CD4-positive, alpha-beta T cell treated with Interferon alpha-2 for 1 hour (primary cell): ENCODE data around the gene PTGES3.
"Not testable (repeated sequence)": the region's sequence is repeated elsewhere in the genome, so short reads cannot be mapped to it uniquely, and the experiment has no call there.

Experiments
- DNase-seq, 2 donors: peaks; one replicate each; pipeline ENCODE4 v3.0.0-alpha.2; 2020 to 2022

Gene PTGES3

DNA sequence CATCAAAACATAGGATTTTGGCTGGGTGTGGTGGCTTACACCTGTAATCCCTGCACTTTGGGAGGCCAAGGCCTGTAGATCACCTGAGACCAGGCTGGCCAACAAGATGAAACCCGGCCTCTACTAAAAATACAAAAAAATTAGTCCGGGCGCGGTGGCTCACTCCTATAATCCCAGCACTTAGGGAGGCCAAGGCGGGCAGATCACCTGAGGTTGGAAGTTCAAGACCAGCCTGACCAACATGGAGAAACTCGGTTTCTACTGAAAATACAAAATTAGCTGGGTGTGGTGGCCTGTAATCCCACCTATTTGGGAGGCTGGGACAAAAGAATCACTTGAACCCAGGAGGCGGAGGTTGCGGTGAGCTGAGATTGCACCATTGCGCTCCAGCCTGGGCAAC is 40.1 kb downstream of the PTGES3 start:
- DNase-seq = not testable (repeated sequence)

DNA sequence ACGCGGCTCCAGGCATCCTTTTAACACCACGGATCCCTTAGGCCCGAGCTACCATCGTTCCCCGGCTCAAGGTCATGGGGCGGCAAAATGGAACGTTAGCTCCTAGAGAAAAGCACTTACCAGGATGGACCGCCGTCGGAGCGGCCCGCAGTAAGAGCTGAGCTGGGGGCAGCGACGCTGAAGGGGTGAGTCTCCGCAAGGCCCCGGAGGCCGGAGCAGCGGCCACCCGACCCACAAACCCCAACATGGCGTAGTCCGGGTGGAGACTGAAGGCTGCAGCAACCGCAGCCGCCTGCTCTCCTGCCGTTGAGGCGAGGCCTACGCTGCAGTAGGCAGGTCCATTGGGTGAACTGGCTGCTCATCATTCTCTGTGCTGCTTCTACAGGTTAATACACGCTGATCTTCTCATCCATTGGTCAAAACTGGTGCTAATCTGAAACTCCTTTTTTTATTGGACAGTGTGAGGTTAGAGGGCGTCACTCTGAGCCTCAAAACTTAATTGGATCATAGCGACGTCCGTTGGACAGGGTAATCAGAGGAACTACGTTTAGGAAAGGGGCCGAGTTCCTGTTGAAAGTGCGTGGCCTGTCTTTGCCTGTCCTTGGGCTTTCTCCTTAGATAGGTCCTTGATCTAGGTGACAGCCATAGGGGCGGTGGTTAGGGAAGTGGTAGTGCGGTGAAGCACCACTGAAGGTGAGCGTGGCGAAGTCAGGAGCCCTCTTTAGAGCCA is 42.2 kb downstream of the PTGES3 start, which contains the start of gene ATP5F1B:
ATP5F1B (minus strand) TSS at position 268 of the 730 bp plus-strand sequence; CDS start at position 247, 21 bp downstream.
- peak; percentile 96 to 97 for DNase-seq

DNA sequence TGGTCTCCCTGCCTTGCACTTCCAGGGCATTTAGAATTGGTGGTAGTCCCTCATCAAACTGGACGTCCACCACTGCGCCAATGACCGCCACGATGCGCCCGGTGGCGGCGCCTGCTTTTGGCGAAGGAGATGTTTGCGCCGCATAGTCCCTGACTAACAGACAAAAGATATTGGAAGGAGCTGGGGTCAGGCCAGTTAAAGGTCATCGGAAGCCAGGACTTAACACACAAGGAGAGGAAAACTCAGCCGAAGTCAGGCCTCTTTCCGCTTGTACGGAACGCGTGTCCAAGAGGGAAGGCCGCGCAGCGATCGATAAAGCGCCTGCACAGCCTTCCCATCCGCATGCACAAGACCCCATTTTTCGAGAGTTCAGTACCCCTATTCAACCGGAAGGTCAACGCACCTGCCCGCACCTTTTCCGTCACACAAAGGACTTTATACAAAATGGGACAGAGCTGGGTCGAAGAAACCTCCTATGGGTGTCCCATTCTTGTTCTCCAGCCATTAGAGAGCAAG is 42.8 kb downstream of the PTGES3 start:
- no peak for DNase-seq

DNA sequence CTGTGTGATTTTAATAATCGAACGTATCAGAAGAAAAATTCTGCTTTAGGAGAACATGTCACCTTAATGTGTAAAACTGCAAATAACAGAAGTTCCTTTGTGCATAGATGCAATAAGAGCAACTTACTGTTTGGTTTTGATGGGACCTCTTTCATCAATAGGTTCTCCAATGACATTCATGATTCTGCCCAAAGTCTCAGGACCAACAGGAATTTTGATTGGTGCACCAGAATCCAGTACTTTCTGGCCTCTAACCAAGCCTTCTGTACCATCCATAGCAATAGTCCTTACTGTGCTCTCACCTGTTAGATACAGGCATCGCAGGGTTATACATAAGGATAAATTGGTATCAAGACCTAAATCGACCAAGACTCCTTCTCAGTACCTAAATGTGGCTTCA is 43.4 kb downstream of the PTGES3 start:
- DNase-seq = no peak

DNA sequence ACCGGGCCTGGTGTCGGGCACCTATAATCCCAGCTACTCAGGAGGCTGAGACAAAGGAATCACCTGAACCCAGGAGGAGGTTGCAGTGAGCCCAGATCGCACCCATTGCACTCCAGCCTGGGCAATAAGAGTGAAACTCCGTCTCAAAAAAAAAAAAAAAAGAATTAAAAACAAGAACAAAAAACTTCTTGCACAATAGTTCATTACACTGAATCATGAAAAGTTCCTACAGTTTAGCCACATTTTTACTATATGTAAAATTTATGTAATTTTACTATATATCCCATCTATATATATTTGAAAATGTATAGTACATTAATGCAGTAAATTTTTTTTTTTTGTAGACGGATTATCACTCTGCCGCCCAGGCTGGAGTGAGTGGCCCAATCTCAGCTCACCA is 46.9 kb downstream of the PTGES3 start:
- DNase-seq = no peak

DNA sequence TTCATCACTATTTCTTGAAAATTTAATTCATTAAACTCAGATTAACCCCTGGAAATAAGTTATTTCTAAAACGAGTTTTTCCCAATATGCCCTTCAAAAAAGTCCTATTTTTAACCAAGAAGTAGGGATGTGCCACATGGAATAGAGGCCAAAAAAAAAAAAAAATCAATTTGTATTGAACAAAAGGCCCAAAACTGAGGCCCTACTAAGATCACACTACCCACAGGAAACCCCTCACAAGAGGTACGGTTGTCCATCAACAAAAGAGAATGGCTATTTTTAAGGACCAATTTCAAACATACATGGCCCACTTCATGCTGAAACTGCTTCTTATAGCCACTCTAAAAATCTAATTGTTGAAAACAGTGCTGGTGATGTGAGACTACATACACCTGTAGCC is 50.5 kb downstream of the PTGES3 start:
- DNase-seq = no peak

DNA sequence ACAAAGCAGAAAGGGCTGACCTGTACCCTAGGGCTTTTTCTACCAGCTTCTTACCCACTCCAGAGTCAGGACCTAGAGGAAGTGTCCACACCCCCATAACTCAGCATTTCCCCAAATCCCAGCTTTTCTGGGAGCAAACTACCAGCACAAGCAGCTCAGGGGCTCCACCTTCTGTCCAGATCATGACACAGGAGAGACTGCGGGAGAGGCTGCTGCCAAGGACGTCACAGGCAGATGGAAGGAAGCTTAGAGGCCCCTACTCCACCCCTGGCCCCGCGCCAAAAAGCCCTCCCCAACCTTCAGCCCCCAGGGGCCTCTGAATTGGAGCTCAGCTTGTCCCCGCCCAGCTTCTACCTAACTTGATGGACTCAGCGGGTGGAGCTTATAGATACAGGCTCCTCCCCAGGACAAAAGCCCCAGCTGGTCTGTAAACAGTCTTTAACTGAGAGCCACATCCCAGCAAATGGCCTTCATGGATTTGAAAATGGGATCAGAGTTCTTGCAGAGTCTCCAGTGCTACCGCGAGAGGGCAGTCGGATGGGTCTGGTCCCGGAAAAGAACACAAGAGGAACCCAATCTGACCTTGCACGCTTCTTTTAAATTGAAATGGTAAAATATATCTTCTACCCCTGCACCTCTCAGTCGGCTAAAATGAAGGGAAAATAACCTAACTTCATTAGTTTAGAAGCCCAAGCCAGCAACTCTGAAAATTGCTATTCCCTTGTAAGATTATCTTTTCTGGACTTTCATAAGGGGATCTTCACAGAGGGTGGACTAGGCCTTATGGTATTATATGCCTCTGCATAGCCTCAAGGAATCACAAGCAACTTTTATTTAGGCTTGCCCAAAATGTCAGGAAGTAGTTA is 51.2 kb downstream of the PTGES3 start:
- peak; percentile 96 to 97 for DNase-seq

DNA sequence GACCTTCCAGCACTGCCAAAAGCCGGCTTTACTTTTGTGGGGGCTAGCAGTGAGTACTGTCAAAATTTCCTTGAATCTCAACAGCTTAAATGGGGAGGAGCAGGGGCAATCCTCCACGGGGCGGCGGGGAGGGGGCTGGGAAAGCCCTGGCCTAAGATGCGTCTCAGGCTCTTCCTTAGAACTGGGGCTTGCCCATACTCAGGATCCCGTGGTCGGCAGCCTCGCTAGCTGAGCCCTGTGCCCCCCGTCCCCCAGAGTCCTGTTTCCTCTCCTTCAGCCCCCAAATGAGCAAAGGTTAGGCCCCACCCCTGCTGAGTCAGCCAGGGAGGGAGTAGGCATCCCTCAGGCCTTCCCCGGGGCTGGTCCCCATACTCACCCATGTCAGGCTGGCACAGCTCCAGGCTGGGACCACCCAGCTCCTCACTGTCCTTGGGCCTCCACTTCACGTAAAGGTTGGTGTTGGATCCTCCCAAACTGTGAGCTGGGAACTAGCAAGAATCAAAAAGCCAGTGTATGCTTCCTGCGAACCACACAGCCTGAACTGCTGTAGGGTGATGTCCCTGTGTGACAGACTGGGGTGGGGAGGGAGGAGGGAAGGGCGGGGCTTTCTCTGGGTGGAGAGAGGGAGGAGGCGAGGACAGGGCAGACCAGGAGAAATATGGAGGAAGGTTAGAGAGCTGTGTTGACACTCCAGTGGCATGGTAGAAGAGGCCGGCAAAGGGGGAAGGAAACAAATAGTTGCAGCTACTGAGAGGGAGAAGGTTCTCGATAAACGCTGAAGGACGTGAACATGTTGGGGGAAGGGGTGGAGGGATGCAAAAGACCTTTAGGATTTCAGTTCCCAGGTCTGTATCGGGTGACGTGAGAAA is 52.0 kb downstream of the PTGES3 start:
- DNase-seq = peak; percentile 83 to 87

DNA sequence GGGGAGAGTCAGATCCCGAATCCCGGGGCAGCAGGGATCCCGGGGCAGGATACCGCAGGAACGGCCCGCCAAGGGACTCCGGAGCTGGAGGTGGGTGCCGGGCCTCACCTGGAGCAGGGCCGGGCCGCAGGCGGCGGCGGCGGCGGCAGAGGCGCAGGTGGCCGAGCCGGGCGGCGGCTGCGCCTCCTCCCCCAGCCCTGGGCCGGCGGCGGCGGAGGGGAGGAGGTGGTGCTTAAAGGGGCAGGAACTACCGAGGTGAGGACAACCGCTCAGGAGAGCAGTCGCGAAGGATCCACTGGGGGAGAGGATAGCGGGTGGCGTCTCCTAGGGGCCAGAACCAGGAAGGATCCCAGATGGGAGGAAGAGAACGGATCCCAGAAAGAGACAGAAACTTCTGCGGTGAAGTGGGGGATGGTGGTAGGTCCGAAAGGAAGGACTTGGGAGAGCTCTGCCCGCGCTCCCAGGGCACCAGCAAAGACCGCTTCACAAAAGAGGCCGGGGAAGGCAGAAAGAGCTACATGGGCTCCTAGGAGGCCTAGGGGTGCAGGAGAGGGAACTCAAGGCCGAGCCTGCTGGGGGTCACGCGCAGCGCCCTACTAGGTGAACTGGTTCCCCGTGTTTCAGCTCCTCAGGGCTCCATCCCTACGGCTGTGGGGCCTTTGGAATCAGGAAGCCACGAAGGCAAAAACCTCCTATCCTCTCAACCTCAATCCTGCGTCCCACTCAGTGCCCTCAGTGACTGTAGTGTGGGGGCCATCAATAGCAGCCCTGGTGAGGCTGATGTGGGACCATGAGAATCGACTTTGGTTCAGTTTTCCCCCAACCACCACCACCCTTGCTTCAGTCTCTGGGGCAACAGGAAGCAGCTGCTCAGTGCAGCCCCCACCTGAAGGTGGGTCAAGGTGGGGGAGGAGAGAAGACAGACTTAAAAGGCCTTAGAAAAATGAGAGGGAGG is 53.0 kb downstream of the PTGES3 start:
- DNase-seq = peak; percentile 63 to 74

DNA sequence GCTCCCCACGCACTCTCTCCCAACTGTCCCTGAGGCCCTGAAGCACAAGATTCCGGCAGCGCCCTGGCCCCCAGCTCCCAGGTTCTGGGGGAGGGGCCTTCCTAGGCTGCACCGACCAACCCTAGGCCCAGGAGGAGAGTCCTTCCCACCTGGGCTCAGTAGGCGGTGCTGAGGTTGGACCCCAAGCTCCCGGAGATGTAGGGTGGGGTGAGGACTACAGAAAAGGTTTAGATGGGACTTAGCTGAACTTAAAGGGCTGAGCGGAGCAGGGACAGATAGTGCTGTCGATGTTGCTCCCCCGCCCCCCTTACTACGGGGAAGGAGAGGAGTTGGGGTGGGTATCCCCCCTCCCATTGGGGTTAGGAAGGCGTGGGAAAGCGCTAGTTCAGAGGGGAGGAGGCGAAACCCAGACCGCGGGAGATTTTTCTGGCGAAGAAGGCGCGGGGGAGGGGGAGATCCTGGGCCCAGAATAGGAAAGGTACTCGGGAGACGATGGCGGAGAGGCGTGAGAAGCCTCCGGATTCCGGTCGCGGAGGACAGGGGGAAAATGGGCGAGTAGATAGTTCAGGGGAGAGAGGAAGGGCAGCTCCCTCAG is 53.7 kb downstream of the PTGES3 start:
- peak in 1 of 2 donors; percentile 31 for DNase-seq

DNA sequence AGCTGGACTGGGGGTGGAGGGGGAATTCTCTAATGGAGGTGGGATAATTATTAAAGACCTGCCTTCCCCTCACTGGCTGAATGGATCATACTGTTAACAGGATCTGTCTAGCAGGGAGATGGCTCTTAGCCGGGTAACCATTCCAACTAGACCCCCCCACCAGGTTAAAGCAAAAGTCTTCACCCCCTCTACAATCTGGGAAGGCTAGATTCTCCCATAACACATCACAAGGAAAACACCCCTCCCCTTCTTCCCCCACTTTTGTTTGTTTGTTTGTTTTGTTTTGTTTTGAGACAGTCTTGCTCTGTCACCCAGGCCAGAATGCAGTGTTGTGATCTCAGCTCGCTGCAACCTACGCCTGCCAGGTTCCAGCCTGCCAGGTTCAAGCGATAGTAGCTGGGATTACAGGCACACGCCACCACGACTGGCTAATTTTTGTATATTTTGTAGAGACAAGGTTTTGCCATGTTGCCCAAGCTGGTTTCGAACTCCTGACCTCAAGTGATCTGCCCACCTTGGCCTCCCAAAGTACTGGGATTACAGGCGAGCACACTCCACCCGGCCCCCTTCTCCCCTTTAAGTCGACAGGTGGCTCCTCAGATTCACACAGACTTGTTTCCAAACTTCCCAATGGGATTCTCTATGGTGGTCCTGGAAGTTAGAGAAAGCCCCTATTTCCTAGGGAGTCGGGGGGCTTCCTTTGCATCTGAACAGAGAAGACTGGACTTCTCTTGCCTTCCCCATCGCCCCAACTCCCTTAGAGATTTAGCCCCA is 54.4 kb downstream of the PTGES3 start:
- no peak for DNase-seq

DNA sequence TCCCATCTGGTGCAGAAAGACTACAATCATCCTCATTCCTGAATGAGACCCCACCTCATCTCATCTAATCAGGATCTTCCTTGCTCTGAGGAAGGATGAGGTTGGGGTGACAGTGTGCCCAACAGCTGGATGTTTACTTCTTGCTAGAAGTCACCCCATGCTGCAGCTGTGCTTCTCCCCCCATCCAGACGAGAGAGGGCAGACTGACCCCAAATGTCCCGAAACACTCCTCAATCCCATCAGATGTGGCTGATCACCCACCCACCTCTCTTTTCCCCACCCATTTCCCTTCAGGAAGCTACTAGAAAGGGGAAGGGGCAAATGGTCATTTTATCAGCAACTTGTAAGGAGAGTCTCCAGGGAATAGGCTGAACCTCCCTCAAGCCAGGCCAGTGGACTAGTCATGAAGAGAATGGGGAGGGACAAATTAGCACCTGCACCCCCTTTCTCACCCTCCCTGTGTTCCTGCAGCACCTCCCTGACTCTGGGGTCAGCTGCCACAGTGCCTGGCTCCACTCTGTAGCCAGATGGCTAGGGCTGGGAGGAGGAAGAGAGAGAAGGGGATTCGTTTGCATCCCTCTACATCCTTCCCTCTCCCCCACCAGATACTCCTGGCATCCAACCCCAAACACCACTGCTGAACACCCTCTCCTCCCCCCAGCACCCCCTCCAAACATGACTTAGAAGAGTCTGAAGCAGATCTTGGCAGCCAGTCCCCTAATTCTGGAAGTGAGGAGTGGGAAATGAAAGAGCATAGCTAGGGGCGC is 55.2 kb downstream of the PTGES3 start:
- DNase-seq = no peak

DNA sequence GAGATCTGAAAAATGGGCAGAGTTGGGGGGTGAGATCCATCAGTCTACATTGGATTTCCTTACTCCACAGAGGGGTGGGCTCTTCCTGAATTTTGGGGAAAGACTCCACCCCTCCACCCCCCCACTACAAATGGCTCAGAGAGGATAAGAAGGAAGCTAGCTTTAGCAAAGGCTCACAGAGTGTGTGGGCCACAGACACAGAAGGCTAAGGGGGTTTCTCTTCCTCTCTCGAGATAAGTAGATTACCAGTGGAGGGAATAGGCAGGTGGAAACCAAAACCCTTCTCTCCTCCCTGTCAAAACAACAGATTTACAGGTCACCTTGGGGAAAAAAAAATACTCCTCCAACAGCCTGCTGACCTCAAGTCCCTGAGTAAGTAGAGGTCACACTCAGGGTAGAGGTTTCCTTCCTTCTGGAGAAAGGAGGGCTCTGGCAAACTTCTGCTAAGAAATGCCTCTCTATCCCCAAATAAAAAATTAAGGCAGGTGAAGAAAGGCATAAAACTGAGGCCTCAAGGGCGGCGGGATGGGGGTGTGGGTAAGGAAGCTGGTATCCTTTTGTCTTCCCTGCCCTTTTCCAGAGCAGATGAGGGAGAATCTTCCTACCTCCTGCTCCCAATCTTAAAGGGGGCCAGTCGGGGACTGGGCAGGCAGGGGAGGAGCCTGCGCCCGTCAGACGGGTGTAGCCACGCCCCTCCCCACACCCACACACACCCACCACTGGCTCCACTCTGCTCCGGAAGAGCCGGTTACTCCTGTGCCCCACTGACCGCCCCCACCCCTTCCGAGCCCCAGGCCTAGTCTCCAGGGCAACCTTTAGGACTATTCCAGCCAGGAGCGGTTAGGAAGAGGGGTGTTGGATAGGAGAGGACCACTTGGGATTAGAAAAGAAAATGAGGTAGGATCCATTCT is 56.0 kb downstream of the PTGES3 start:
- peak; percentile 55 to 62 for DNase-seq

DNA sequence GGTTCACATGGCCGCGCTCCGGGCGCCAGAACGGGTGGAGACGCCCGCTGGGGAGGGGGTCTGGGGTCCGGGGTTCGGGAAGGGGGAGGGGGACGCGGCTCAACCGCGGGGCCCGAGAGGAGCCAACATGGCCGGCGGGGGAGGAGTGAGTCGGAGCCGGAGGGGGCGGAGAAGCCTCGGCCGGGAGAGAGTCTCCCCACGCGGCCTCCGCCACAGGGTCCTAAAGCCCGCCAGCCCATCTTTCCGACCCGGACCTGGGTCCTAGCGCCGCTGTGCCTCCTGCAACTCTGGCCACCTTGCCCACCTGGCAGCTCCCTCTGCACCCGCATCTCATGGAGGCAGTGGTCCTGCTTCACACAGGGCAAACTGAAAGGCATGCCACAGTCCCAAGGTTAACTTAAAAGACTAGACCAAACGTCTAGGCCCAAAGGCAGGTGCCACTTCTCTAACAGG is 57.9 kb downstream of the PTGES3 start, which contains the start of gene BAZ2A:
BAZ2A (minus strand) TSS at position 147 of the 453 bp plus-strand sequence. CDS start 12,796 bp downstream, outside the sequence.
- DNase-seq = peak; percentile 82 to 87

DNA sequence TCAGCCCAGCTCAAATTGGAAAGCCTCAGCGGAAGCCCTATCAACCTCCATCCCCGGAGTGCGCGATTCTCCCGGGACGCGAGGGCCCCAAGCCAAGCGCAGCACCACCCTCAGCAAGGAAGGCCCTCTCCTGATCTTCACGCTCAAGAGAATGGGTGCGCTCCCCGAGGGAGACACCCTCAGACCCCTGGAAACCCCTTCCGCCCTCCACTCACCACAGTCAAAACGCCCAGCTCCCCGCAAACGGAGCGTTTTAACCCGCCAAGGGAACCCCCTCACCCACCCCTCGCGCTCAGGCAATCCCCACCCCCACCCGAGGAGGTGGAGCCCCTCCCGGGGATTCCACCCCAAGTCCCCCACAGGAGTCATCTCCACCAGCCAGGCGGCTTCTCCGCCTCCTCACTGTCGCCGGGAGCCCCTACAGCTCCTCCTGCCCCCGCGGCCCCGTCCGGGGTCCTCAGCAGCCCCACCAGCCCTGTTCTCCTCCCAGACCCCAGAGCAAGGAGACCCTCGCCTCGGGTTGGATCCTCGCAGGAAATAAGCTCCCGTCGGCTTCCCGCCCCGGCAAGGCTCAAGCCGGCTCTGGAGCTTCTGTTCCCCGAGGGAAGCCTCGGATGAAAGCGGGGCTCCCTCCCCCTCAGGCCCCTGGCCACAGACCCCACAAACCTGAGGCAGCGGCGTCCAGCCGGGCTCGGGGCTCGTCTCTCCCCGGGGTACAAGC is 58.5 kb downstream of the PTGES3 start:
- peak; percentile 32 to 61 for DNase-seq

DNA sequence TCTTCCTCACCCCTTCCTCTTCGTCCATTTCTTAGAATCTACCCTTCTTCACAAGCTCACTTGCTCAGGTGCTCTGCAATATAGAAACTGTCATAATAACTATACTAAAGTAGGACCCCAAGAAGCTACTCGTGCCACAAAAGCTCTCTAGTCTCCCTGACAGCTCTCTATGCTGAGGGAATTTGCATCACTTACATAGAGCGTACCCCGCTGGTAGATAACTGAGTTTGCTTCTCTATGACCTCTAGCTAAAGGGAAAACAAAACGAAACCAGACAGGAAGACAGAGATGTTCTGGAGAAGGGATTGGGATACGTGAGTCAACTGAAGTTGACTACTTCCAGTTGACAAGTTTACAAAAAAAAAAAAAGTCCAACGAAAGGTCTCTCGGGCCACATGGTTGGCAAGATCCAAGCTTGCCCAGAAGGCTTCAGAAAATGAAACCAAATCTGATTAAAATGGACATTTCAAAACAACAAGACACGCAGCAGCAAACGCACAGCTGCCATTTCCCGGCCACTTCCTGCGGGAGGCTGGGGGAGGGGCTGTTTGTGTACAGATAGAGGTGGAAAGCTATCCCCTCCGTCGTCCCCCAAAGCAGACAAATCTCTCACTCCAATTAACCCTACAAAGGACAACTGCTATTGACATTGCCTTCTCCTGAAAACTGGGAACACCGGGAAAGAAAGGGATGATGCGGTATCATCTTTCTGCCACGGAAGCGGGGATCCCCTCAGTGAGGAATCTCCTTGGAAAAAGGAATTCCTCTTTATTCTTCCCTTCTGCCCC is 59.2 kb downstream of the PTGES3 start:
- peak; percentile 73 to 80 for DNase-seq

DNA sequence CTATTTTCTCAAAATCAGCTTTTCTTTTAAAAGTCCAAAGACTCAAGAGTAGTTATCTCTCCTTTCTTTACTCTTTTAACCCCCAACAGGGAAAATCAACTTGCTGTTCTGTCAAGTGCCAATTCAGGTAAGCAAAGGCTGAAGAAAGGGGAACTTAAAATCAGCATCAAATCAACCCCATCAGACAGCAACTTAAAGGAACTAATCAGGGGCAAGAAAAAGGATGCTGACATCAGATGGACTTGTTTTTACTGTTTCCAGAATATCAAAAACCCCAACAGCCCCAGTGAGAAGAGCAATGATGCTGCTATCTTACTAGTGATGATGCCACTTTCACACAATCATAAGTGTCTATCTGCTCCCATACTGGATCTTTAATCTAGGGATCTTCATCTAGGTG is 61.4 kb downstream of the PTGES3 start:
- no peak for DNase-seq
